Lower leg skin (tissue), 3 donors: ENCODE measurements around the gene KLHL25.

Experiments
- POLR2A ChIP-seq, 2 donors: fragments of 450-650 bp; IDR thresholded peaks; one replicate each; pipeline ENCODE4 v1.6.1; 2016 to 2017; ENCODE audit warnings: antibody characterized with exemption in 2 of 2, mild to moderate bottlenecking in 1 of 2, moderate library complexity in 1 of 2
- TF ChIP-seq, protein P1 (sequence below), 3 donors: fragments of 450-650 bp; IDR thresholded peaks; one replicate each; pipeline ENCODE4 v1.5.1; 2016; ENCODE audit warnings: antibody characterized with exemption in 3 of 3, mild to moderate bottlenecking in 3 of 3, moderate library complexity in 2 of 3

DNA sequence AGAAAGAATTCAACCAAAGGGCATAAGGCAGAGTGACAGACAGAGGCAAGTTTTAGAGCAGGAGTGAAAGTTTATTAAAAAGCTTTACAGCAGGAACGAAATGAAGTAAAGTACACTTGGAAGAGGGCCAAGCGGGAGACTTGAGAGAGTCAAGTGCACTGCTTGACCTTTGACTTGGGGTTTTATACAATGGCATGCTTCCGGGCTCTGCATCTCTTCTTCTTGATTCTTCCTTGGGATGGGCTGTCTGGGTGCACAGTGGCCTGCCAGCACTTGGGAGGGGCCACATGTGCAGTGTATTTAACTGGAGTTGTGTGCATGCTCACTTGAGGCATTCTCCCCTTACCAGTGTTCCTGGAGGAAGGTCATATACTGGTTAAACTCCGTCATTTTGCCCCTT lies 30.4 kb upstream of the KLHL25 start:
- TF ChIP-seq, protein P1, sequence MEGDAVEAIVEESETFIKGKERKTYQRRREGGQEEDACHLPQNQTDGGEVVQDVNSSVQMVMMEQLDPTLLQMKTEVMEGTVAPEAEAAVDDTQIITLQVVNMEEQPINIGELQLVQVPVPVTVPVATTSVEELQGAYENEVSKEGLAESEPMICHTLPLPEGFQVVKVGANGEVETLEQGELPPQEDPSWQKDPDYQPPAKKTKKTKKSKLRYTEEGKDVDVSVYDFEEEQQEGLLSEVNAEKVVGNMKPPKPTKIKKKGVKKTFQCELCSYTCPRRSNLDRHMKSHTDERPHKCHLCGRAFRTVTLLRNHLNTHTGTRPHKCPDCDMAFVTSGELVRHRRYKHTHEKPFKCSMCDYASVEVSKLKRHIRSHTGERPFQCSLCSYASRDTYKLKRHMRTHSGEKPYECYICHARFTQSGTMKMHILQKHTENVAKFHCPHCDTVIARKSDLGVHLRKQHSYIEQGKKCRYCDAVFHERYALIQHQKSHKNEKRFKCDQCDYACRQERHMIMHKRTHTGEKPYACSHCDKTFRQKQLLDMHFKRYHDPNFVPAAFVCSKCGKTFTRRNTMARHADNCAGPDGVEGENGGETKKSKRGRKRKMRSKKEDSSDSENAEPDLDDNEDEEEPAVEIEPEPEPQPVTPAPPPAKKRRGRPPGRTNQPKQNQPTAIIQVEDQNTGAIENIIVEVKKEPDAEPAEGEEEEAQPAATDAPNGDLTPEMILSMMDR (IDR thresholded peaks at IDR 0.05): no peak
- TF ChIP-seq POLR2A (IDR thresholded peaks at IDR 0.05): no peak
